ENCODE data around the gene C19orf67. TPM values are rescaled to one million over a fixed set of nuclear protein-coding genes. Genes with fewer than 3 reads are reported as not detected.

The C19orf67 gene
- total RNA-seq, 1 experiment from 2014 or later, result not detected

DNA sequence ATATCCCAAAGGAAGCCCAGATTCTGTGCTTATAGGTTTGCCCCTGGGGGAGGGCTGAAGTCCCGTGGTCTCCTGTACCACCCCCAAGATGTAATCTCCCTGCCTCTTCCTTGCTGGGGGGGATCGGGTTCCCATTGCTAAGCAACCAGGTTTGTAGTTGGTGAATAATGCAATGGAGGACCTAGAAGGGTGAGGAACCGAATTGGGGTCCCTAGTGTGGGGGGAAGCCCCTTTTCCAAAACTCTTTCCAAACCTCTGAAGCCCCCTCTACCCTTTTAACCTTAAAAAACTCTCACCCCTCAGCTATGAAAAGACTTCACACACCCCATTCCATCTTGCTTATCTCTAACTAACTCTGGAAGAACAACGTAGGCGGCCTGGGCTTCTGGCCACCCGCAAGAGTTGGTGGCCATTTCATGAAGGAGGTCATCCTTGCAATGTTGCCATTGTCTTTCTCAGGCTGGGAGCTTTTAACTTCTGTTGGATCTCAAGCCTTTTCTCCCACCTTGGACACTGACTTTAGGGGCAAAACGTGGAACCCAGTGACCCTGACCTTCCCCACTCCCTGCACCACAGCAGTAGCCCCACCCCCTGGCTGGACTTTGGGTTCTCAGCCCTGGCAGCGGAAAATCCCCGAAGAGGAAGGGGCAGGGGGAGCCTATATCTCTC lies 24.4 kb downstream of the C19orf67 start:
- Histone ChIP-seq H3K36me3 (ENCODE audit: control insufficient read depth in 1 of 2, insufficient read depth in 2 of 2, low read length in 2 of 2) (no peaks in the 10 kb centered on the region), H3K9ac (ENCODE audit: low read length) (no peak overlapping the region), H3K27ac (ENCODE audit: low read depth, low read length) (no peak overlapping the region), H4K20me1 (ENCODE audit: insufficient read depth) (no peaks in the 10 kb centered on the region), H3K4me1 (ENCODE audit: control insufficient read depth in 1 of 2, insufficient read depth in 2 of 2, low read length in 2 of 2) (peaks cover 22 to 36% of the 10 kb centered on the region in 2 experiments), H3K9me2 (ENCODE audit: insufficient read depth) (no peaks in the 10 kb centered on the region), H3K4me2 (ENCODE audit: low read length) (no peak overlapping the region), H2AFZ (ENCODE audit: low read depth, low read length, poor library complexity, severe bottlenecking) (no peak overlapping the region), H3K9me3 (ENCODE audit: control insufficient read depth in 1 of 2, insufficient read depth in 1 of 2, low read depth in 1 of 2, low read length in 2 of 2) (no peaks in the 10 kb centered on the region), H3K27me3 (ENCODE audit: insufficient read depth, low read length) (no peaks in the 10 kb centered on the region), H3K79me2 (ENCODE audit: insufficient read depth, low read length) (no peaks in the 10 kb centered on the region), H3K4me3 (replicated peaks in 1 of 2; ENCODE audit: low read depth in 1 of 2, low read length in 2 of 2) (no peak overlapping the region)
- BruUV-seq (replicated peaks), result no TSS peak
- ChIA-PET CTCF (interaction anchor here (1.3 to 5.7 kb wide), 3 partner anchors 10 to 75 kb away, joined by 3 to 83 read pairs (median 31); partner anchors contain the start of genes ASF1B and MISP3), POLR2A (no interaction called here), RAD21 (ENCODE audit: low non-redundant PET in 1 of 2, low total read pairs in 2 of 2, uncharacterized antibody in 2 of 2, unreplicated experiment in 2 of 2) (no interaction called here)
- DNase-seq (ENCODE audit: low read depth, low spot score) (no peak), ATAC-seq (no peak)
- intact Hi-C loops (cut with micrococcal nuclease), result no loop called here
- no peak for TF ChIP-seq ATF3 (IDR thresholded peaks at IDR 0.05)
- TF ChIP-seq POLR2AphosphoS5 (IDR thresholded peaks at IDR 0.05; ENCODE audit: low read depth, low read length), result no peak
- TF ChIP-seq JUND (IDR thresholded peaks at IDR 0.05), result no peak
- TF ChIP-seq ZNF274 (IDR thresholded peaks at IDR 0.05; ENCODE audit: low read depth, low read length), result no peak
- TF ChIP-seq CEBPB (IDR thresholded peaks at IDR 0.05; ENCODE audit: low read depth), result no peak
- TF ChIP-seq, protein P1, sequence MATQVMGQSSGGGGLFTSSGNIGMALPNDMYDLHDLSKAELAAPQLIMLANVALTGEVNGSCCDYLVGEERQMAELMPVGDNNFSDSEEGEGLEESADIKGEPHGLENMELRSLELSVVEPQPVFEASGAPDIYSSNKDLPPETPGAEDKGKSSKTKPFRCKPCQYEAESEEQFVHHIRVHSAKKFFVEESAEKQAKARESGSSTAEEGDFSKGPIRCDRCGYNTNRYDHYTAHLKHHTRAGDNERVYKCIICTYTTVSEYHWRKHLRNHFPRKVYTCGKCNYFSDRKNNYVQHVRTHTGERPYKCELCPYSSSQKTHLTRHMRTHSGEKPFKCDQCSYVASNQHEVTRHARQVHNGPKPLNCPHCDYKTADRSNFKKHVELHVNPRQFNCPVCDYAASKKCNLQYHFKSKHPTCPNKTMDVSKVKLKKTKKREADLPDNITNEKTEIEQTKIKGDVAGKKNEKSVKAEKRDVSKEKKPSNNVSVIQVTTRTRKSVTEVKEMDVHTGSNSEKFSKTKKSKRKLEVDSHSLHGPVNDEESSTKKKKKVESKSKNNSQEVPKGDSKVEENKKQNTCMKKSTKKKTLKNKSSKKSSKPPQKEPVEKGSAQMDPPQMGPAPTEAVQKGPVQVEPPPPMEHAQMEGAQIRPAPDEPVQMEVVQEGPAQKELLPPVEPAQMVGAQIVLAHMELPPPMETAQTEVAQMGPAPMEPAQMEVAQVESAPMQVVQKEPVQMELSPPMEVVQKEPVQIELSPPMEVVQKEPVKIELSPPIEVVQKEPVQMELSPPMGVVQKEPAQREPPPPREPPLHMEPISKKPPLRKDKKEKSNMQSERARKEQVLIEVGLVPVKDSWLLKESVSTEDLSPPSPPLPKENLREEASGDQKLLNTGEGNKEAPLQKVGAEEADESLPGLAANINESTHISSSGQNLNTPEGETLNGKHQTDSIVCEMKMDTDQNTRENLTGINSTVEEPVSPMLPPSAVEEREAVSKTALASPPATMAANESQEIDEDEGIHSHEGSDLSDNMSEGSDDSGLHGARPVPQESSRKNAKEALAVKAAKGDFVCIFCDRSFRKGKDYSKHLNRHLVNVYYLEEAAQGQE (IDR thresholded peaks at IDR 0.05; ENCODE audit: low read depth), result no peak
